Measurements from ENCODE around the gene BHMT.

Gene BHMT

DNA sequence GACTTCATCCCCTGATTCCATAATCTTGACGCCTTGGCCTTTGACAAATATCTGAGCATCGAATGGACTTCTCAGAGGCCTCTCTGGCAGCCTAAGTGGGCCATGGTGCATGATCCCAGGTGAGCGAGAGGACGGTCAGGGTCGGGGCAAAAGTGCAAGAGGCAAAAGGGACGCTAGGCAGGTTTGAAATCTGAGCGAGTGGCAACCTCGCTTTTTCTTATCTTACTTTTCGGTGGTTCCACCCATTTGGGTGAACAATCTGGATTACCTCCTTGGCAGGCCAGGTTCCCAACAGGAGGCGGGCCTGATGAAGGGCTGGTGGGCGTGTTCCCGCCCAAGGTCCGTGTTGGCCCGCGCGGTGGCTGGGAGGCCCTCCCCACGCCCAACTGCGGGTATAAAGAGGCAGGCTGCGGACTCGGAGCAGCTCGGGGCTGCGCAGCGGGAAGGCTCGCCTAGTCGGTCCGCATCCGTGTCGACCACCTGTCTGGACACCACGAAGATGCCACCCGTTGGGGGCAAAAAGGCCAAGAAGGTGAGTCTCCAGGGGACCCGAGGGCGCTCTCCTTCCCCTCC lies at the start of gene BHMT:
Gene BHMT, plus strand, starts transcription at position 423 of the 573 bp plus-strand sequence. Its CDS starts 77 bp downstream, at position 500.
- no peak for DNase-seq

DNA sequence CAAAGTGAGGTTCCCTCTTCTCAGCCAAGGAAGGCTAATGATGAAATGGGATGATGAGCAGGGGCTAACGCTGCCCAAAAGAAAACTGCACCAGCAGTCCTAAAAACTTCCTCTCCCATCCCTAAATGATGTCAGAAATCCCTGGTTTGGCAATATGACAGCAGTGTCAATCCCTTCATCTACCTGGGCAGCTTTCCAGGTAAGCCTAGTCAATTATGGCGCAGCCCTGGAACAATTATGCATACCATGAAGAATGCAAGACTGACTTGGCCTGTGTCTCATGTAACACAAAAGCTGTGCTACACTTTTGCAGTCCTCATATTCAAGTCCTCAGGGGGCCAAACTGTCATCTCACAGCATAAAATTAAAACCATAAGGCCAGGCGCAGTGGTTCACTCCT lies 49.2 kb upstream of the BHMT start:
- no peak for DNase-seq

GRCh38 chr5:79069488-79070349 lies 41.9 kb upstream of the BHMT start, which contains the start of the genes BHMT2 and DMGDH:
Gene BHMT2 (plus strand): TSS chr5:79069767. CDS start chr5:79069783, 16 bp downstream.
Gene DMGDH (minus strand): TSS chr5:79069674. CDS start chr5:79069620, 54 bp downstream.
- DNase-seq = peak; percentile 92

DNA sequence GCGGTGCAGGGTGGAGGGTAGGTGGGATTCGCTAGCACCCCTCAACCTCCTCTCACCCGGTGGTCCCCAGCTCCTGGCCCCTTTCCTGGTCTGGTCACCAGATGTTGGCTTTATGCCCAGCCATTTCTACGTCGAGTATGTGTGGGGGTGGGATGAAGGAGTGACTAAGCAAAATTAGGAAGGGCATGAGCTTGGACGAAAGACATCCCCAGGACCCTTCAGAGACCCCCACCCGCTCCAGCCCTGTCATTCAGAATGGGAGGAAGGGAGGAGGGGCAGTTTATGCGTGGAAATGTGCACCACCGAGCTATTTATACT lies 41.3 kb upstream of the BHMT start:
- DNase-seq = peak; percentile 78

DNA sequence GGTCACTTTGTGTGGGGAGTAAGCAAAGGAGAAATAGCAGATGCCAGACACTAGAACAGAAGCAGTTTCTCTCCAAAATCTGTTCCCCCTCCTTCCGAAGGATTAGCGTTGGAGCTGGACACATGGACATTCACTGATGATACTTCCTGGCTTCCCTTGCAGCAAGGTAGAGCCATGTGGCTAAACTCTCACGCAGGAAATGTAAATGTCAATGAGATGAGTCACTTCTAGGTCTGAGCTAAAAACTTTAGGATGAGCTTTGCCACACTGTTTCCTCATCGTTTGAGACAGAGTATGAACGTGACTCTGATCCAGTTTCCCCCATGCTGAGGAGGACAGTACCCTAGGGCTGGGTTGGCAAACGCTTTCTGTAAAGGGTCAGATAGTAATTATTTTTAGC lies 37.0 kb upstream of the BHMT start:
- DNase-seq = peak; percentile 54

DNA sequence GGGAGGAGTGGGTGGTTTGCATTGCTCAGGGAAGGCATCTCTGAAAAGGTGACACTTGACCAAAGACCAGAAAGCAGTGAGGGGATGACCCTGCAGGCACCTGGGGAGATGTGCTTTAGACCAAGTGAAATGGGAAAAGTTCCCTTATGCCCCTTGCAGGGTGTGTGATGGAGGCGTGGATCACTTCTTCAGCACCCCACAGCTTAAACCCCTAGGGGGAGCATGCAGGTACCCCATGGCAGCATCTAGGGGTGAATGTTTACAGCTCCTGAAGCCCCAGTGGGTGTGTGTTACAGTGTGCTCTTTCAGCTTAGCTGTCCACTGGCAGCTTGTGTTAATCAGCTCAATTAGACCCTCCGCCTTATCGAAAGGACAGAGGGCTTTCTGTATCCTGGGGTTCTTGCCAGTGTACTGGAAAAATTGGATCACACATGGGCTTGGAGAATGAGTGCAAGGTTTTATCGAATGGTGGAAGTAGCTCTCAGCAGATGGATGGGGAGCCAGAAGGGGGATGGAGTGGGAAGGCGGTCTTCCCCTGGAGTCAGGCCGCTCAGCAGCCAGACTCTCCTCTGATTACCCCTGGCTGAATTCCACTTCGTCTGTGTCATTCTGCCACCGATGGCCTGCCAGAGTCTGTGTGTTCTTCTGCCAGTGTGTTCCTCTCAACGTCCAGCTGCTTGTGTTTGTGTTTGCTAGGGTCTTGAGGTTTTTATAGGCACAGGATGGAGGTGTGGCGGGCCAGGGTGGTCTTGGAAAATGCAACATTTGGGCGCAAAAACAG lies 35.8 kb upstream of the BHMT start:
- DNase-seq = no peak

DNA sequence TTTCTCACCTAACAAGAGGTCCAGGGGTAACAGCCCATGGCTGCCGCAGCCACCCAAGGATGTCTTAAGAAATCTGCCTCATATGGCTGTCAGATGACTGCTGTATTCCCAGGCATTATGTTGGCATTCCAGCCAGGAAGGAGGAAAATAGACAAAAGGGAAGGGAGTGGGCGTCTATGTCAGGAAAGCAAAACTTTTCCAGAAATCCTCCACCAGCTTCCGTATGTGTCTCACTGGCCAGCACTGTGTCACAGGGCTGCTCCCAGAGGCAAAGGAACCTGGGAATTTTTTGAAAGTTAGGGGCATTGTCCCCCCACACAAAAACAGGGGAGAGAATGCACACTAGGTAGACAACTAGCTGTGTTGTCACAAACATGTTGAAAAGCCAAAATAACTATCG lies 34.8 kb upstream of the BHMT start:
- DNase-seq = no peak

- no peak for DNase-seq
Measured at GRCh38 chr5:79077680-79078365, 33.8 kb upstream of the BHMT start.

DNA sequence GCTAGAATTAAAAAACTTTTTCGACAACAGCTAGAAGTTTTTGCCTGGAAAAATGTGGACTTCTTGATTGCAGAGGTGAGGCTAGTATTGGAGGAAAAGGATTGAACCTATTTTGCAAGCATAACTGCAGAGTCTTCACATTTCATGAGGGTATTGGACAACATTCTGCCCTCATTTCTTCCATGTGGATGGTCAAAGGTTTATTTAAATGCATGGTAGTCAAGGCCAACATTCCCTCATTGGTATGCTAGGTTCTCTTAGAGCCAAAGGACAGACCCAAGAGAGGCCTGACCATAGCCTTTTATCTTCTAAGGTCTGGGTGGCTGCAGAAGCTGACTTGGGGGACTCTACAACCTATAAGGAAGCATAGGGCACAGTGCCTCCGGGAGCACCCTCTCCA lies 30.8 kb upstream of the BHMT start:
- DNase-seq = no peak

- DNase-seq = no peak
Measured at GRCh38 chr5:79081779-79082178, 29.8 kb upstream of the BHMT start.

DNA sequence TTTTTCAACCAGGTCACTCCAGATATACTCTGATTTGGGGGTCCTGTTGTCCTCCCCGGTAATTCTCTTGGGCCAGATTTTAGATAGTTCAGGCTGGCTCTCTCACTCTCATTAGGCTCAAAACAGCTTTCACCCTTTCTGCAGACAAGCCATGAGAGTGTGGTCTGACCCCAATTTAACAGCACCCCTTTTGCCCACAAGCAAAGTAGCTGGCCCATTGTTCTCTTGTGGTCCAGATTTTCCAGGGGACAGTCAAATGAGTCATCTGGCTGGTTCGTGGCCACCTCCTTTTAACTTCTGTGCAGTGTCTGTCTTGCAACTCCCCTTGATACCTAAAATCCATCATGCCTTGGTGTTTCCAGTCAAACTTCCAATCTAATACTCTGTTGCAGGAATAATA lies 25.5 kb upstream of the BHMT start:
- no peak for DNase-seq

DNA sequence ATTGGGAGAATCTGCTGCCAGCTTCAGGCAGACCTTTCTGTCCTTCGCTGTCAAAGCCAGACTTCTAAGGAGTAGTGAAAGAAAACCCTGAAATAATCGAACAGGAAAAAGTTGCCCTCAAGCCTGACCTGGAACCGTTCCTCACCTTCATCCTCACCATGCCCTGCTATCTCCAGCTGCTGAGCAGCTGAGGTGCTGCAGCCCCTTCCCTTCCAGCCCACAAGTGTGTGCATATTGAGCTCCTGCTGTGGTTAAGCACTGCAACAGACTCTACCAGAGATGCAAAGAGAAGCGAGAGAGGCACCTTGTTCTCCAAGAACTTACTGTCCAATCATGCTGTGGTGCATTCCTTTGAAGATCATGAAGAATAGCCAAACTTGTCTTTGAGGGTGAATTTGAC lies 23.1 kb upstream of the BHMT start:
- no peak for DNase-seq

DNA sequence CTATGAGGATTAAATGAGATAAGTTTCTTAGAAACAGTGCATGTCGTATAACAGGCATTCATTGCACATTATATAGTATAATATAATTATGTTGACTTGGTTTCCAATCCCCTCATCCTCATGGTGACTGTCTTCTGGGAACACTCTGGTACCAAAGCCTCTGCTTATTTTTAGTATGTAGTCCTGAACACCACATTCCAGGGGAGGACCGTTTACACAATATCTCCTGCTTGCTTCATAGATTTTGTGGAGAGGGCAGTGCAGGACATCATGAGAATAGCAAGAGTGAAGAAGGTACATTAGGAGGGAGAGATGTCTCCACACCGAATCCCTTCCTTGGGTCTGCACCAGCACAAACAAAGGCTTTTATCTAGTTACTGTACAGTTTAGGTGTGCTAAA lies 20.5 kb upstream of the BHMT start:
- DNase-seq = no peak

- peak; percentile 61 for DNase-seq
Measured at GRCh38 chr5:79093762-79094161, 17.8 kb upstream of the BHMT start.

GRCh38 chr5:79105868-79106267 lies 5.7 kb upstream of the BHMT start:
- DNase-seq = no peak

DNA sequence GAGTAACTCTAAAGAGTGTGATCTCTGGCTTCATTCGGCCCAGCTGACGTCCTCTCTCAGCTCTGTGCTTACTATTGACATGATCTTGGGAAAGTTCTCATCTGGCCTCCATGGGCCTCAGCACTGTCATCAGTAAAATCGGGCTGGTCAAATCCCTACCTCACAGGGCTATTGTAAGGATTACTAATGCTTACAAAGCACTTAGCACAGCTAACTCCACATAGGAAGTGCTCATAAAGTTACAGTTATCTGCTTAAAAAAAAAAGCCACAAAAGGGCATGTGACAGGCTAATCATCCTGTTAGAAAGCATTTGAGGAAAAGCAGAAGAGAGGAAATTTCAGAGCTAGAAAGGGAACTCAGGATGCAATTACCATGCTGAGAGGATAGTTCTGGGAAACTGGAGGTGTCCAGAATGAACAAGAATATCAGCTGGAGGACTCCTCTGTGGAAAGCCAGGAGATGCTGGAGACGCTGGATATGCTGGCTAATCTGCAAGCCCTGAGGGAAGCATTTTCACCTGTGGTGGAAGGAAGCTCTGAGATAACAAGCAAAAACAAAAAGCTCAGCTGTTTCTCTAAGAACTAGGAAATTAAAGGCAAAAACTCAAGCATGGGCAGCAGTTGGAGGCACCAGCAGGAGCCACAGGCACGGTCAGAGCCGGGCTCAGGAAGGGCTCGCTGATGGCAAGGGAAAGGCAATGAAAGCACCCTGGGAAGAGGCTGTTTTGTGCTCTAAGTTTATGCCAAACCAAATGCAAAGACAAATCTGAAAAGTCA lies 4.4 kb upstream of the BHMT start:
- no peak for DNase-seq

DNA sequence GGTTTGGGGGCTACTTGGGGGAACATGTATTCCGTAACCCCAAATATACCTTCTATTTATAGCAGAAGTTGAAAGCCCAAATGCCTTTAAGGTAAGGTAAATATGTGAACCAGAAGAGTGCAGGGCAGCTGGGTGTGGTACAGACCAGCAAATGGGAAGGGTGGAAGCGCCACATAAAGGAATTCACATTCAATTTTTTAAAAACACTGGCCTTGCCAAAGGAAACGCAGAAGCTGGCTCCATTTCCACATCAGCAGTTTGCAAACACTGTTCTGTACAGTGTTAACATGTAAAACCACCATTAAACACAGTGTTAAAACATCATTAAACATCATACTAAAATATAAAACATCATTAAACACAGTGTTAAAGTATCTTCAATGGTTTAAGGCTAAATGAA lies 3.5 kb upstream of the BHMT start:
- DNase-seq = no peak

DNA sequence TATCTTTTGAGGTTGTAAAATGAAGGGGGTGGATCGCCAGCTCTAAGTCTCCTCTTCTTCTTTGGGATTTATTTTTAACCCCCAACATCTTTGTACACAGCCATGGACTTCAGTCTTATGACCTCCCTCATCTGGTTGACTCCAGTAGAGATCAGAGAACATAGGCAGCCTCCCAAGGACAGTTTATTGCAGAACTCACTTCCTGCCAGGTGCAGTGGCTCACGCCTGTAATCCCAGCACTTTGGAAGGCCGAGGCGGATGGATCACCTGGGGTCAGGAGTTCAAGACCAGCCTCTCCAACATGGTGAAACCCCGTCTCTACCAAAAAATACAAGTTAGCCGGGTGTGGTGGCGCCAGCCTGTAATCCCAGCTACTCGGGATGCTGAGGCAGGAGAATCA lies 2.8 kb upstream of the BHMT start:
- DNase-seq = no peak

DNA sequence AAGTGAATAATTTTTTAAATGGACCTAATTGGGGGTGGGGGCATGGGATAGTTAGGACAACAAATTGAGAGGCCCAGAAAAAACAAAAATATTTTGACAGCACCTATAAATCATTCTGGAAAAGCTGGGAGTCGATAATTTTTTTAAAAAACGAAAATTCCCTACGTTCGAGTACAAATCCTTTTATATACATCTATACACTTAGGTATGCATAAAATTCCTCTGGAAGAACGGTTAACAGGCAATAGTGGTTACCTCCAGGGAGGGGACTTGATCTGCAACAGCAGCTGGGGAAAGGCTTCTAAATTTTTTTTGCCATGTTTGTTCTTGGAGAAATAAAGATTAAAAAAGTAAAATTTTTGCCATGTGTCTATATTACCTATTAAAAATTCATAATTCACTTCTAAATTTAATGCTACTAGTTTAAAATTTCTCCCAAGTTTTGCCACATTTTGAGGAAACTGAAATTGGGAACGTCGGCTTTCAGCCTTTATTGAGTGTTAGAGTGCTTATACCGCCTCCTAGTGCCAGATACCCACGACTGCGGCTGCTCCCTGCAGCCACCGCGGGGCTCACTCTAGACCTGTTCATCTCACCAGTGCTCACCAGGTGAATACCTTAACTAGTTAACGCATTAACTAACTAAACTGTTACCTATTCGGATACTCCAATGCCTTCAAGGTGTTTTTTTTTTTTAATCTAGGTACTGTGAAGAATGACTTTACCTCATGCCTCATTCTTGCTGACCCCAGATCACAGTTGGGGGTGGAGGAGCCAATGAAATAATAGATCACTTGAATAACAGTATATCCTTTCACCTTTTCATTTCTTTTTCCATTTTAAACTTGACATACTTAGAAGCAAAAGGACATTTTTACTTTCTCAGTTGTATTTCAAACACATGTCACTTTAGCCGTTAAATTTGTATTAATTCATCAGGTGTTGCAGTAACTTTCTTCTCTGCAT lies 1.8 kb upstream of the BHMT start:
- peak; percentile 59 for DNase-seq

DNA sequence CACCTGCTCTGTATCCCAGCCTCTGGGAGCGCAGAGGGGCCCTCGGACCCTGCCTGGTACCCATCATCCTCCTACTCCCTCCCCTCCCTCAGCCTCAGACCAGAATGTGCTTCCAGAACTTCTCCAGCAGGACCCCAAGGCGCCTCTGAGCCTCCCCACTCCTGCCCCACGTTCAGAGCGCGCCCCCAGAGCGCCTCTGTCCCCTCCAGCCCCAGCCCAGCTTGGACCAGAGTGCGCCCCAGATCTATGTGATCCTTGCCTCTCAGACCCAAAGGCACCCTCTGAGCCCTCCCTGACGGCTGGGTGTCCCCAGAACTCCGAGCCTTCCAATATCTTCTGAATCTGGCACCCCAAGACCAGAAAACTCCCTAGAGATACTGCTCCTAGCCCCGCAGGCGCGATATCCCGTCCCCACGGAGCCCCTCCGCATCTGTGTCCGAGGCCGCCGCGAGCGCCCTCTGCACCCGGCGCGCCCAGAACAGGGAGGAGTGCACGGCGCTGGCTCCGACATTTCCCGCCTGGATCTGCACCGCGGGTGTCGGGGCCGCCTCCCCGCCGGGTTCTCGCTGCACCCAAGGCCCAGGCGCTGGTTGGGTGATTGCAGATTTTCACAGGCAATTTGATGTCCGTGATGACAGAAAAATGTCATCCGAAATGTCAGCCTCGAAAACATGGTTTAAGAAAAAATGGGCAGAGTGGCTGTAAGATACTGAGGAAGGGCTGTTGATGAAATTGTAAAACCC lies 522 bp downstream of the BHMT start:
- DNase-seq = no peak

GRCh38 chr5:79112703-79113058 lies 1.1 kb downstream of the BHMT start:
- no peak for DNase-seq

All from DMS53 (cell line).